Measurements from ENCODE around the gene WDFY4.

The WDFY4 gene

DNA sequence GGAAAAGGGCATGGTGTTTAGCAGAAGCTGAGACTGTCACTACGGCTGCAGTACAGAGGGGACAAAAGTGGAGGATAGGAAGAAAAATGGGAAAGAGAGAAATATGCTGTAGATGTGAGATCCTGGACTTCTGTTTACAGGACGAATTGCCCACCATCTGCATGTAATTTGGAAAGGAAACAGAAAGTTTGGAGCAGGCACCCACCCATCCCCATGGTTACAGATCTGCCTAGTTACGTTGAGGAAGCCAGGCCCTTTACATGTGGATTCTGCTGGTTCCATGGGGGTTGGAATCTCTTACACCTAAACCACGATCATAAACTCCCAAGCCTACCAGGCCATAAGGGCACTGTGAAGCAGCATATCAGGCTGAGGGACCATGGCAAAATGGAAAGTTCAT lies 84.3 kb downstream of the WDFY4 start:
- TF ChIP-seq CEBPB (IDR thresholded peaks at IDR 0.05): no peak
- TF ChIP-seq NFIC (IDR thresholded peaks at IDR 0.05): no peak
- TF ChIP-seq YY1 (IDR thresholded peaks at IDR 0.05; ENCODE audit: low read depth): no peak
- TF ChIP-seq, protein P1, sequence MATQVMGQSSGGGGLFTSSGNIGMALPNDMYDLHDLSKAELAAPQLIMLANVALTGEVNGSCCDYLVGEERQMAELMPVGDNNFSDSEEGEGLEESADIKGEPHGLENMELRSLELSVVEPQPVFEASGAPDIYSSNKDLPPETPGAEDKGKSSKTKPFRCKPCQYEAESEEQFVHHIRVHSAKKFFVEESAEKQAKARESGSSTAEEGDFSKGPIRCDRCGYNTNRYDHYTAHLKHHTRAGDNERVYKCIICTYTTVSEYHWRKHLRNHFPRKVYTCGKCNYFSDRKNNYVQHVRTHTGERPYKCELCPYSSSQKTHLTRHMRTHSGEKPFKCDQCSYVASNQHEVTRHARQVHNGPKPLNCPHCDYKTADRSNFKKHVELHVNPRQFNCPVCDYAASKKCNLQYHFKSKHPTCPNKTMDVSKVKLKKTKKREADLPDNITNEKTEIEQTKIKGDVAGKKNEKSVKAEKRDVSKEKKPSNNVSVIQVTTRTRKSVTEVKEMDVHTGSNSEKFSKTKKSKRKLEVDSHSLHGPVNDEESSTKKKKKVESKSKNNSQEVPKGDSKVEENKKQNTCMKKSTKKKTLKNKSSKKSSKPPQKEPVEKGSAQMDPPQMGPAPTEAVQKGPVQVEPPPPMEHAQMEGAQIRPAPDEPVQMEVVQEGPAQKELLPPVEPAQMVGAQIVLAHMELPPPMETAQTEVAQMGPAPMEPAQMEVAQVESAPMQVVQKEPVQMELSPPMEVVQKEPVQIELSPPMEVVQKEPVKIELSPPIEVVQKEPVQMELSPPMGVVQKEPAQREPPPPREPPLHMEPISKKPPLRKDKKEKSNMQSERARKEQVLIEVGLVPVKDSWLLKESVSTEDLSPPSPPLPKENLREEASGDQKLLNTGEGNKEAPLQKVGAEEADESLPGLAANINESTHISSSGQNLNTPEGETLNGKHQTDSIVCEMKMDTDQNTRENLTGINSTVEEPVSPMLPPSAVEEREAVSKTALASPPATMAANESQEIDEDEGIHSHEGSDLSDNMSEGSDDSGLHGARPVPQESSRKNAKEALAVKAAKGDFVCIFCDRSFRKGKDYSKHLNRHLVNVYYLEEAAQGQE (IDR thresholded peaks at IDR 0.05; ENCODE audit: low read depth): no peak
- no peak for TF ChIP-seq EGR1 (IDR thresholded peaks at IDR 0.05)
- TF ChIP-seq RAD21 (IDR thresholded peaks at IDR 0.05; ENCODE audit: low read depth): no peak
- no peak for TF ChIP-seq EP300 (IDR thresholded peaks at IDR 0.05; ENCODE audit: borderline replicate concordance)
- no peak for TF ChIP-seq TCF12 (IDR thresholded peaks at IDR 0.05; ENCODE audit: low read depth)
- TF ChIP-seq, protein P2, sequence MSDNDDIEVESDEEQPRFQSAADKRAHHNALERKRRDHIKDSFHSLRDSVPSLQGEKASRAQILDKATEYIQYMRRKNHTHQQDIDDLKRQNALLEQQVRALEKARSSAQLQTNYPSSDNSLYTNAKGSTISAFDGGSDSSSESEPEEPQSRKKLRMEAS (IDR thresholded peaks at IDR 0.05): no peak
- TF ChIP-seq, protein P3, sequence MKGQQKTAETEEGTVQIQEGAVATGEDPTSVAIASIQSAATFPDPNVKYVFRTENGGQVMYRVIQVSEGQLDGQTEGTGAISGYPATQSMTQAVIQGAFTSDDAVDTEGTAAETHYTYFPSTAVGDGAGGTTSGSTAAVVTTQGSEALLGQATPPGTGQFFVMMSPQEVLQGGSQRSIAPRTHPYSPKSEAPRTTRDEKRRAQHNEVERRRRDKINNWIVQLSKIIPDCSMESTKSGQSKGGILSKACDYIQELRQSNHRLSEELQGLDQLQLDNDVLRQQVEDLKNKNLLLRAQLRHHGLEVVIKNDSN (IDR thresholded peaks at IDR 0.05): no peak
- no peak for TF ChIP-seq ZBTB7A (IDR thresholded peaks at IDR 0.05; ENCODE audit: low read depth)
- TF ChIP-seq FOXM1 (IDR thresholded peaks at IDR 0.05; ENCODE audit: borderline replicate concordance, low read depth): no peak
- TF ChIP-seq TAF1 (IDR thresholded peaks at IDR 0.05; ENCODE audit: low read depth): no peak
- TF ChIP-seq CREB1 (IDR thresholded peaks at IDR 0.05; ENCODE audit: low read depth): no peak
- no peak for TF ChIP-seq TEAD4 (IDR thresholded peaks at IDR 0.05)

DNA sequence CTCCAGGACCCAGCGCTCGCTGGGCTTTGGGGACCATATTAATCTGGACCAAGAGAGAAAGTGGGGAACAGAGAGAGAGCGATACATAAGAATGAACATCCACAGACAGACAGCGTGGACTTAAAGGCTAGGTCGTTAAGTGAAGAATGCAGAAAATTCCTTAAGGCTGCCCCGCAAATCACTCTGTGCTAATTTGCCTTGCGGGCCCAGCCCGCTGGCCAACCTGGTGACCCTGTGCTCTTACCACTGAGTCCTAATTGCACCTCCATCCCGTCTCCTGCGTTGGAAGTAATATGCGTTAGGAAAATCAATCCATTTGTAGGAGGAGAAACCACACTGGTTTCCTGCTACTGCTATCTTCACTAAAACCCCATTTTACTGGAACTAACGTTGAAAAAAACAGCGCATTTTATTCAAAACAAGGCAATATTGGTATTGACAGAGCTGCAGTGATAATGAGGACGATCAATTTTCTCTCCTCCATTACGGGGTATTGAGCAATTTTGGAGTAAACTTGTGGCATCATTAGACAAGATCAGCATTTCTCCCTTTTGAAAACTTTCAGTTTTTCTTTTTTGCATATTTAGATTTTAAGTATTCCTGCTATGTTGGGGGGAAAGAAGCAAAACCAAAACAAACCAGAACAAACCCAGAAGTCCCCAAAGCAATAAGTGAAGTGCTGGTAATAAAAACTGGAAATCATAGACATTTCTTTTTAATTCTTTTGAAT lies 85.2 kb downstream of the WDFY4 start:
- TF ChIP-seq FOXM1 (IDR thresholded peaks at IDR 0.05; ENCODE audit: borderline replicate concordance, low read depth): no peak
- TF ChIP-seq CREB1 (IDR thresholded peaks at IDR 0.05; ENCODE audit: low read depth): no peak
- TF ChIP-seq CEBPB (IDR thresholded peaks at IDR 0.05): no peak
- TF ChIP-seq, protein P1 (IDR thresholded peaks at IDR 0.05; ENCODE audit: low read depth): no peak
- no peak for TF ChIP-seq ZBTB7A (IDR thresholded peaks at IDR 0.05; ENCODE audit: low read depth)
- no peak for TF ChIP-seq TCF12 (IDR thresholded peaks at IDR 0.05; ENCODE audit: low read depth)
- TF ChIP-seq, protein P2 (IDR thresholded peaks at IDR 0.05): no peak
- no peak for TF ChIP-seq EGR1 (IDR thresholded peaks at IDR 0.05)
- no peak for TF ChIP-seq TAF1 (IDR thresholded peaks at IDR 0.05; ENCODE audit: low read depth)
- TF ChIP-seq, protein P3 (IDR thresholded peaks at IDR 0.05): no peak
- TF ChIP-seq NFIC (IDR thresholded peaks at IDR 0.05): no peak
- no peak for TF ChIP-seq TEAD4 (IDR thresholded peaks at IDR 0.05)
- TF ChIP-seq RAD21 (IDR thresholded peaks at IDR 0.05; ENCODE audit: low read depth): no peak
- TF ChIP-seq EP300 (IDR thresholded peaks at IDR 0.05; ENCODE audit: borderline replicate concordance): no peak
- no peak for TF ChIP-seq YY1 (IDR thresholded peaks at IDR 0.05; ENCODE audit: low read depth)

DNA sequence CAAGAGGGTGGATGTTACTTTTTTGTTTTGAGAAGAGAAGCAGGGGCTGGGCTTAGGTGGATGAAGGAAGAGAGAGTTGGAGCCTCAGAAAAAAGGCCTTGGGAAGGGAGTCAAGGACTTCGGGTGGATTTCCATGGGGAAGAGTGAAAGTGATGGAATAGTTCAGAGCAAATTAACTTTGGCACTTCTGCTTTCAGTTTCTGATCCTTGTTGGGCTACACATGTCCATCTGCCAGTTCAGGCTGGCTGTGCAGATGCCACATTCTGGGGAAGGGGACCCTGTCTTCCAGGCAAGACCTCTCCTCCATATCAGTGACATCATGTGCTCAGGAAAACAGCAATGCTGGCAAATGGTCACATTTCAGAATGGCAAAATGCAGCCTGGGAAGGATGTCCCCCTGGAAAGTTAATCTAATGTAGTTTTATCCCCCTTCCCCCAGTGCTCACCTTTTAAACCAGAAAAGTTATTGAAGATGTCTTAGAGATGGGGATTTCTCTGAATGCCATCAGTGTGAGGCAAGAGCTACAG lies 86.0 kb downstream of the WDFY4 start:
- TF ChIP-seq, protein P1 (IDR thresholded peaks at IDR 0.05; ENCODE audit: low read depth): no peak
- TF ChIP-seq, protein P2 (IDR thresholded peaks at IDR 0.05): no peak
- TF ChIP-seq YY1 (IDR thresholded peaks at IDR 0.05; ENCODE audit: low read depth) (no peak), CREB1 (IDR thresholded peaks at IDR 0.05; ENCODE audit: low read depth) (no peak), EP300 (IDR thresholded peaks at IDR 0.05; ENCODE audit: borderline replicate concordance) (no peak), RAD21 (IDR thresholded peaks at IDR 0.05; ENCODE audit: low read depth) (no peak), FOXM1 (IDR thresholded peaks at IDR 0.05; ENCODE audit: borderline replicate concordance, low read depth) (no peak), TEAD4 (IDR thresholded peaks at IDR 0.05) (no peak), EGR1 (IDR thresholded peaks at IDR 0.05) (no peak)

All from Ishikawa (cell line).